Endothelial cell of umbilical vein (primary cell): ENCODE data around the gene RNF157. TPM values are rescaled to one million over a fixed set of nuclear protein-coding genes. Genes with fewer than 3 reads are reported as not detected.

Experiments used
- BruUV-seq: library from RNA; stranded (reverse); fragments of 400-500 nt; replicated peaks from 2 replicates; lab custom pipeline; 2021; lab: Mats Ljungman, UMichigan
- CTCF ChIA-PET: fragments of 300-600, 350-600 bp; sonication (Branson Sonifier 250); formaldehyde crosslinking; loops from one replicate; lab custom pipeline; 2021; ENCODE audit warnings: antibody characterized with exemption, inconsistent platforms; lab: Charles Lee
- POLR2A ChIA-PET: fragments of 300-600, 350-600 bp; sonication (Branson Sonifier 250); formaldehyde crosslinking; loops from one replicate; lab custom pipeline; 2021; ENCODE audit warnings: antibody characterized with exemption, inconsistent platforms; lab: Charles Lee
- DNase-seq: peaks from one replicate; pipeline ENCODE4 v3.0.0-alpha.2; 2011; ENCODE audit warnings: low read depth, low spot score
- FAIRE-seq: peaks from 2 replicates; lab custom pipeline; 2011; peaks lifted over from hg19 to GRCh38; lab: Jason Lieb, UNC
- H2AFZ ChIP-seq: 2 replicates; pipeline ENCODE4 v1.6.0; 2012; ENCODE audit warnings: low read depth, low read length, control low read depth, inconsistent platforms
- H3K27ac ChIP-seq: 2 replicates; pipeline ENCODE4 v1.5.1; 2011; ENCODE audit warnings: low read depth, mild to moderate bottlenecking, control low read depth, low read length, moderate library complexity; ENCODE audit not compliant: insufficient read depth
- H3K27me3 ChIP-seq, 2 experiments: 2 replicates each; pipeline versions ENCODE4 v1.6.0 to v1.6.1; 2011; ENCODE audit warnings: low read length in 2 of 2, mixed read lengths in 1 of 2; ENCODE audit not compliant: control insufficient read depth in 2 of 2, insufficient read depth in 2 of 2
- H3K36me3 ChIP-seq, 2 experiments: 2 replicates in 1 of 2; 3 replicates in 1 of 2; pipeline ENCODE4 v1.5.1; 2011; ENCODE audit warnings: low read length in 2 of 2, mild to moderate bottlenecking in 1 of 2, moderate library complexity in 1 of 2; ENCODE audit not compliant: control insufficient read depth in 2 of 2, insufficient read depth in 2 of 2; ENCODE audit errors: extremely low read depth in 1 of 2
- H3K4me1 ChIP-seq: 3 replicates; pipeline ENCODE4 v1.5.1; 2011; ENCODE audit warnings: mild to moderate bottlenecking, low read length; ENCODE audit not compliant: control insufficient read depth, insufficient read depth; ENCODE audit errors: extremely low read depth
- H3K4me2 ChIP-seq: 2 replicates; pipeline ENCODE4 v1.6.1; 2011; ENCODE audit warnings: low read length, control low read depth, mixed read lengths; ENCODE audit not compliant: insufficient read depth
- H3K4me3 ChIP-seq, 3 experiments: fragments of 200-600 bp in 1 of 3; sonication (generic), shearing (Covaris generic) in 1 of 3; replicated peaks in 1 of 3; 2 replicates each; pipeline ENCODE4 v1.5.1; 2011 to 2016; ENCODE audit warnings: control low read depth in 3 of 3, low read length in 3 of 3, mild to moderate bottlenecking in 2 of 3, inconsistent platforms in 1 of 3, low read depth in 1 of 3, moderate library complexity in 1 of 3; ENCODE audit not compliant: insufficient read depth in 1 of 3
- H3K79me2 ChIP-seq: 2 replicates; pipeline ENCODE4 v1.6.0; 2012; ENCODE audit warnings: low read length, inconsistent platforms; ENCODE audit not compliant: control insufficient read depth, insufficient read depth
- H3K9ac ChIP-seq: replicated peaks from 2 replicates; pipeline ENCODE3; 2011; ENCODE audit warnings: low read length, control low read depth; ENCODE audit not compliant: insufficient read depth; ENCODE audit errors: extremely low read depth
- H3K9me1 ChIP-seq: replicated peaks from 3 replicates; pipeline ENCODE4 v1.6.0; 2011; ENCODE audit warnings: mild to moderate bottlenecking, low read length; ENCODE audit not compliant: control insufficient read depth, insufficient read depth; ENCODE audit errors: extremely low read depth
- H3K9me3 ChIP-seq: replicated peaks from 2 replicates; pipeline ENCODE4 v1.5.1; 2012; ENCODE audit warnings: low read length, inconsistent platforms; ENCODE audit not compliant: control insufficient read depth, insufficient read depth
- H4K20me1 ChIP-seq: replicated peaks from 2 replicates; pipeline ENCODE3; 2011; ENCODE audit warnings: mild to moderate bottlenecking, low read length; ENCODE audit not compliant: control insufficient read depth, insufficient read depth; ENCODE audit errors: extremely low read depth
- CTCF ChIP-seq, 2 donors: IDR thresholded peaks; 1 replicate in 1 of 2; 2 replicates in 1 of 2; pipeline ENCODE4 v1.5.1; 2011; ENCODE audit warnings: low read length in 2 of 2, mild to moderate bottlenecking in 2 of 2, moderate library complexity in 2 of 2, control low read depth in 1 of 2, inconsistent platforms in 1 of 2, low read depth in 1 of 2; ENCODE audit not compliant: insufficient read depth in 1 of 2; ENCODE audit errors: extremely low read depth in 1 of 2
- EZH2 ChIP-seq: IDR thresholded peaks from 2 replicates; pipeline ENCODE4 v1.6.1; 2012; ENCODE audit warnings: borderline replicate concordance, low read depth, mild to moderate bottlenecking, moderate library complexity, low read length, inconsistent platforms; ENCODE audit not compliant: severe bottlenecking
- FOS ChIP-seq: IDR thresholded peaks from 2 replicates; pipeline ENCODE4 v1.6.1; 2011; ENCODE audit warnings: mild to moderate bottlenecking, low read length, moderate library complexity, borderline replicate concordance; ENCODE audit not compliant: insufficient read depth
- GATA2 ChIP-seq: IDR thresholded peaks from 2 replicates; pipeline ENCODE4 v1.7.0; 2011; ENCODE audit warnings: low read depth, mild to moderate bottlenecking, moderate library complexity, mixed read lengths, low read length; ENCODE audit not compliant: insufficient read length, insufficient read depth
- JUN ChIP-seq: IDR thresholded peaks from 2 replicates; pipeline ENCODE4 v1.6.1; 2011; ENCODE audit warnings: borderline replicate concordance, low read depth; ENCODE audit not compliant: insufficient read length, insufficient read depth
- MAX ChIP-seq: IDR thresholded peaks from 2 replicates; pipeline ENCODE4 v1.6.1; 2011; ENCODE audit not compliant: insufficient read depth, insufficient read length
- MYC ChIP-seq: IDR thresholded peaks from one replicate; pipeline ENCODE4 v1.6.1; 2011; ENCODE audit warnings: mild to moderate bottlenecking, low read depth, low read length
- POLR2A ChIP-seq: IDR thresholded peaks from 2 replicates; pipeline ENCODE4 v1.6.1; 2012; ENCODE audit warnings: low read depth, mild to moderate bottlenecking, control low read depth, low read length
- POLR2AphosphoS5 ChIP-seq: IDR thresholded peaks from 2 replicates; pipeline ENCODE4 v1.6.1; 2012; ENCODE audit warnings: low read depth, mild to moderate bottlenecking, control low read depth, low read length, moderate library complexity; ENCODE audit not compliant: insufficient read depth
- dilution Hi-C: fragments of 300-500 bp; cut with MboI; formaldehyde crosslinking; loops from one replicate; pipeline ENCODE4 v1.15.0; 2019; ENCODE audit warnings: low sequenced_read_pairs; ENCODE audit not compliant: extremely low pct_ligation_motif_present
- intact Hi-C: fragments of 100-400 bp; cut with micrococcal nuclease; formaldehyde crosslinking; loops from one replicate; pipeline ENCODE4 v1.10.0; 2022
- polyA plus RNA-seq, 4 experiments: library from polyadenylated mRNA; depleted of rRNA in 3 of 4; stranded (reverse) in 3 of 4; unstranded in 1 of 4; fragments of >200 nt; gene quantifications; 2 replicates each; pipeline versions ENCODE4 v1.2.1 to v1.2.3, GENCODE V29; 2011 to 2012; ENCODE audit warnings: missing spikeins in 1 of 4
- total RNA-seq: library from RNA; stranded (reverse); gene quantifications from 2 replicates; pipeline ENCODE4 v1.2.3, GENCODE V29; 2021

Gene RNF157
- total and polyA plus RNA-seq, 2 donors (not counting 3 experiments of a cell fraction or from before 2014, with no cell fraction given) = 0.07 to 0.86 TPM

- BruUV-seq = no TSS peak
- H3K27me3 ChIP-seq = no peaks in the 10 kb centered on the region
- no peak overlapping the region for H3K4me3 ChIP-seq
- FAIRE-seq = no peak
- ChIA-PET POLR2A (no interaction called here), CTCF (interaction anchor here (0.9 to 14.5 kb wide), 5 partner anchors 17 to 278 kb away, joined by 3 to 320 read pairs (median 5); no protein-coding TSS in a partner anchor)
- no peaks in the 10 kb centered on the region for H3K9me3 ChIP-seq
- H3K9ac ChIP-seq = no peak overlapping the region
- H3K4me1 ChIP-seq = peaks cover 3% of the 10 kb centered on the region
- H3K36me3 ChIP-seq = no peaks in the 10 kb centered on the region
- dilution Hi-C loops (no loop called here), intact Hi-C loops (loop anchor here (5.0 kb wide), 2 partner anchors 143 to 178 kb away; no protein-coding TSS in a partner anchor)
- H3K9me1 ChIP-seq = no peaks in the 10 kb centered on the region
- no peak for DNase-seq
- no peaks in the 10 kb centered on the region for H3K79me2 ChIP-seq
- H3K27ac ChIP-seq = no peak overlapping the region
- H4K20me1 ChIP-seq = no peaks in the 10 kb centered on the region
- H2AFZ ChIP-seq = no peak overlapping the region
- no peak overlapping the region for H3K4me2 ChIP-seq
- TF ChIP-seq POLR2AphosphoS5 = no peak
- no peak for TF ChIP-seq MAX
Observed at GRCh38 chr17:76119409-76120371, 120.6 kb downstream of the RNF157 start.

GRCh38 chr17:76115138-76115754, 125.0 kb downstream of the RNF157 start:
- DNase-seq (no peak), FAIRE-seq (no peak)
- no peaks in the 10 kb centered on the region for H4K20me1 ChIP-seq
- H3K9ac ChIP-seq = no peak overlapping the region
- H3K27me3 ChIP-seq = no peaks in the 10 kb centered on the region
- ChIA-PET POLR2A (no interaction called here), CTCF (interaction anchor here (0.6 to 14.5 kb wide), 4 partner anchors 67 to 255 kb away, joined by 3 to 320 read pairs (median 4); no protein-coding TSS in a partner anchor)
- H3K36me3 ChIP-seq = no peaks in the 10 kb centered on the region
- H3K9me1 ChIP-seq = no peaks in the 10 kb centered on the region
- intact Hi-C loops = no loop called here
- no peak overlapping the region for H3K4me3 ChIP-seq
- no peaks in the 10 kb centered on the region for H3K4me1 ChIP-seq
- no TSS peak for BruUV-seq
- H2AFZ ChIP-seq = no peak overlapping the region
- no peaks in the 10 kb centered on the region for H3K9me3 ChIP-seq
- no peak for TF ChIP-seq MYC
- TF ChIP-seq EZH2 = no peak
- TF ChIP-seq FOS = no peak
- no peak for TF ChIP-seq POLR2AphosphoS5
- TF ChIP-seq GATA2 = no peak
- no peak for TF ChIP-seq POLR2A
- TF ChIP-seq MAX = no peak
- TF ChIP-seq JUN = no peak
- no peak for TF ChIP-seq CTCF (IDR thresholded peaks at IDR 0.05; ENCODE audit: extremely low read depth in 1 of 2, insufficient read depth in 1 of 2, low read depth in 1 of 2, low read length in 2 of 2)
- H3K79me2 ChIP-seq = no peaks in the 10 kb centered on the region
- H3K27ac ChIP-seq = no peak overlapping the region
- H3K4me2 ChIP-seq = no peak overlapping the region
- dilution Hi-C loops = no loop called here
